SH-SY5Y (cell line): ENCODE measurements around the gene SORBS2.

Experiments used
- GATA2 ChIP-seq: IDR thresholded peaks from 2 replicates; pipeline ENCODE4 v1.6.1; 2011; ENCODE audit warnings: mild to moderate bottlenecking, low read depth, low read length
- GATA3 ChIP-seq: IDR thresholded peaks from 2 replicates; pipeline ENCODE4 v1.6.1; 2011; ENCODE audit warnings: low read depth, mild to moderate bottlenecking, low read length, moderate library complexity

- no peak for TF ChIP-seq GATA2
- TF ChIP-seq GATA3, result no peak
Observed at GRCh38 chr4:185783574-185783973, 28.4 kb downstream of the SORBS2 start.
